GM18517 (cell line): Measurements from ENCODE around the gene PRELP.
"Not testable (repeated sequence)": the region's sequence is repeated elsewhere in the genome, so short reads cannot be mapped to it uniquely, and the experiment has no call there.

Experiments used
- ATAC-seq: cut with Tn5 transposase; IDR thresholded peaks from one replicate; pipeline ENCODE4 v1.9.1; 2021; ENCODE audit warnings: mild to moderate bottlenecking, moderate library complexity; ENCODE audit not compliant: unreplicated experiment

PRELP gene

DNA sequence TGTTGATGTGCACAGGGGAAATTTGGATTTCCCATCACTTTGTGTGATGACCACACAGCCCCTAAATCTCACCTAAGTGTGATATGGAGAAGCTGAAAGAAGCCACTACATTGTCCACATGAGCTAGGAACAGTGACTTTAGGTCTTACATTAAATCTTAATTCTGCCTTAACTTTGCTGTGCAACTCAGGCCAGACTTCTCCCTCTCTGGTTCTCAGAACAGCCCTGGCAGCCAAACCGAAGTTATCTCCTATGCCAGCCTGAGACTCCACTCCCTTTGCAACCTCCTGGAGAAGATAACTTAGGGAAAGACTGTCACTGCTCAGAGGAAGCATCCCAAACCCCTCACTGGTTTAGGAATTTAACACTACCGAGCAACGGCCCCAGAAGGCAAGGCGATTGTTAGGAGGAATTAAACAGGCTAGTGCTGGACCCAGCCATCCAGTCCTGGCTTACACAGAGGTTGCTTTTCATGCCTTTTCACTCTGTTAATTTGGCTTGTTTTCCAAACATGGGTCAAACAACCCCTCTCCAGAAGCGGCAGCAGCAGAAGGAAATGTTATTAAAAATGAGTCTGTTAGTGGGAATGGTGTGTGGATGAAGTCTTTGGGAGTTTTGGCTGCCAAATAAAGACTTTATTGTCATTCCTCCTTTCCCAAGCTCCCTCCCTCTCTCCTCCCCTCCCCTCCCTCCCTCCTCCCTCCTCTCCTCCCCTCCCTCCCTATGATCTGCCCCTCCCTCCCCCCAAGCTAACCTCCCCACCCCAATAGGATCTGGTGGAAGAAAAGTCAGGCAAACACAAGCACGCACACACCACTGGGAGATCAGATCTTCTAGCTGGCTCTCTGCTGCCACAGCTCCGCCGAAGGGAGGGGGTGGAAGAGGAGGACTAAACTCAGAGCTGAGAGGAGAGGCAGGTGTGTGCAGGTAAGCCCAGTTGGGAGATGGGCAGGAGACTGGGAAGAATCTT is at the start of gene PRELP:
TSS of gene PRELP (plus strand) at position 795 of the 970 bp plus-strand sequence. CDS start 7,379 bp downstream, outside the sequence.
- ATAC-seq = no peak

DNA sequence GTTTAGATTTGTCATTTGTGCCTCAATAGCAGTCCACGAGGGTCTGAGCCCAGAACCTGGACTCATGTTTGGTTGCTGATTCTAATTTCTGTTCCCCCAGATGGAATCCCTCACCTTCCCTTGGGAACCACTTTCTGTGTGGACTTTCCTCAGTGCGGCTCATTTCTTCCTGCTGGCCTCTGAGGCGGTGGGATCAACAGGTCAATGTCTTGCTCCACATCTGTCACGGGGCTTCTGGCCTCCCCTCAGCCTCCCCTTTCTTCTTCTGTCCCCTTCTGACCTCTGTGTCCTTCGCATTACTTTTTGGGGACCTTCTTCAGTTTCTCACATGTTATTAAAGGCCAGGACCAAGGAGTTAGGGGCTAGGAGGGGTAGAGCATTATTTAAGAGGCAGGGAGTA is 49.2 kb upstream of the PRELP start:
- ATAC-seq = no peak

DNA sequence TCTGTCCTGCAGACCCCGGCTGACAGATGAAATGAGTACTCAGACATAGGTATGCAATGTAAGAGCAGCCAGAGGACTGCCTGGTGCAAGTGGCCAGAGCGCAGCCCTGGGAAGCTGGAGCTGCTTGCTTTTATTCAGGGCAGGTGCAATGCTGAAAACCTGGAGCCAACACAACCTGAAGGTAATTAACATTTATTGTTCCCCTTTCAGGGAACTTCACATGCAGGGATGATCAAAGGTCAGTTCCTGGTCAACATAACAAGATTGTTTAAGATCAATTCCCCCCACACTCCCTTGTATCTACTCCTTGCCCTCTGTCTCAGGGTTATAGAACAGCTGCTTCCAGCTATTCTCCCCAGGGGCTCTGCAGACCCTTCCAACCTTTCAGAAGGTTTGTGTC is 48.7 kb upstream of the PRELP start:
- no peak for ATAC-seq

DNA sequence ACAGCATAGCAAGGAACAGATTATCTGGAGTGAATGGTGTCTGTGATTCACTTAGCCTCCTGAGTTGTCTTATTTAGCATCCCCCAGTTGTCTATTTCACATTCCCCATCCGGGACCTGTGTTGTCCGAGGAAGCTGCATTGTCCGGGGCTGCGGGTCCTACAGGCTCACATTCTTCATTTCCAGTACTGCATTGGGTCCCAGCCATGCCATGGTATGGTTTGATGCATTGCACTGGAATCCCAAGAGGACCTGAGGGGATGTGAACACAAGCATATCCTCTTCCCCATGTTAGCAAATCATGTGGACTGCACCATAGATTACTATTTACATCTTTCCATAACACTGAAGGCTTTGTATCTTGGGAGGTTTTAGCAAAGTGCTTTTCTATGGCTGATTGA is 48.2 kb upstream of the PRELP start:
- no peak for ATAC-seq

DNA sequence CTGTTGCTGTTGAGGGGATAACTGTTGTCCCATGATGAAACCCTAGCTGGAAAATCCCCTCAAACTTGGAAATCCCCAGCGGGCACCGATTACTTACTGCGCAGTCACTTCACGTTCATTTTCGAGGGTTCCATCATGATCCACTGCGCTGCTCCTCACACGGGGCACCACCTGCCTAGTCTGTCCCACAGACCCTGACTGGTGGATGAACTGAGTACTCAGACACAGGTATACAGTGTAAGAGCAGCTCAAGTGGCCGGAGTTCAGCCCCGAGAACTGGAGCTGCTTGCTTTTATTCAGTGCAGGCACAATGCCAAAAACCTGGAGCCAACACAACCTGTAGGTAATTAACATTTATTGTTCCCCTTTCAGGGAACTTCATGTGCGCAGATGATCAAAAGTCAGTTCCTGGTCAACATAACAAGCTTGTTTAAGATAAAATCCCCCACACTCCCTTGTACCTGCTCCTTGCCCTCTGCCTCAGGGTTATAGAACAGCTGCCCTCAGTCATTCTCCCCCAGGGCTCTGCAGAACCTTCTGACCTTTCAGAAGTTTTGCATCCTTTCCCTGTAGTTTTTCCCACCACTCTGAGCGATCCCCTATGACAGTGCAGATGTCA is 46.5 kb upstream of the PRELP start:
- no peak for ATAC-seq

DNA sequence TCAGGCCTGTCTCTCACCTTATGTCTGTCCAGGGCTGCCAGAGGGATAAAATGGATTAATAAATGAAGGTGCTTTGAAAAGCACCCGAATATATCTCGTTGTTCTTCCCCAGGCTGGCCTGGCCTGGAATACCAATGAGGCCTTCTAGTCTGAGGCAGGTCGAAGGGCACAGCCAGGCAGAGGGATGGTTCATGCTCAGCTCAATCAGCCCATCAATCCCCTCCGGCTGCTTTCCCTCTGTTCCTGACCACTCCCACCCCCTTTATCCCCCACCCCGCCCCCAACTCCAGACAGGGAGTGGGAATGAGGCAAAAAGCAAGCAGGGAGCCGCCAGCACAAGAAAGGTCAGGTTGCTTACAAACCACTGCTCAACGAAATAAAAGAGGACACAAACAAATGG is 40.0 kb upstream of the PRELP start:
- no peak for ATAC-seq

DNA sequence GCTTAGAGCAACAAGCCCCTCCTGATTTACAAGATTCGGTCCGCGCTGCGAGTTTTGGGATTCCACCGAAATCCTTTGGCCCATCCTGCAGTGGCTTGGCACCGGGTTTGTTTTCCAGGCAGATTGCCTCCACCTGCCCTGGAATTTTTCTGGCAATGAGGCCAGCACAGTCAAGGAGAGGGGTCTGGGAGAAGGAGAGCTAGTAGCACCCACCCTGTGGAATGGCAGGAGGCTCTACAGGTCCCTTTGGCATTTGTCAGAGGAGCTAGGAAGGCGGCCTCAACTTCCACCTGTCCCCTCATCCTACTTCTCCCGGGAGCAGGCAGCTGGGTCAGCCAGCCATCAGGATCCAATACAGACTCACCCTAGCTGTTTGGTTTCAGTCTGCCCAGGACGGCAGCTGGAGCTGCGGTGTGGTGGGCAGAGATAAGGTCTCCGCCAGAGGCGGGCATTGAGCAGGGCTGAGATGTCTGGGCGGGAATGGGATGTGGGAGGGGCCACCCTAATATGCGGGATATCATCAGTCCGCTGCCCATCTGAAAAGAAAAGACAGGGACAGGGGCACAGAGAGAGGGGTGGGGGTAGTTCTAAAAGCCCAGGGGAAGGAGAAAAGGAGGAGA is 37.8 kb upstream of the PRELP start:
- ATAC-seq = no peak

DNA sequence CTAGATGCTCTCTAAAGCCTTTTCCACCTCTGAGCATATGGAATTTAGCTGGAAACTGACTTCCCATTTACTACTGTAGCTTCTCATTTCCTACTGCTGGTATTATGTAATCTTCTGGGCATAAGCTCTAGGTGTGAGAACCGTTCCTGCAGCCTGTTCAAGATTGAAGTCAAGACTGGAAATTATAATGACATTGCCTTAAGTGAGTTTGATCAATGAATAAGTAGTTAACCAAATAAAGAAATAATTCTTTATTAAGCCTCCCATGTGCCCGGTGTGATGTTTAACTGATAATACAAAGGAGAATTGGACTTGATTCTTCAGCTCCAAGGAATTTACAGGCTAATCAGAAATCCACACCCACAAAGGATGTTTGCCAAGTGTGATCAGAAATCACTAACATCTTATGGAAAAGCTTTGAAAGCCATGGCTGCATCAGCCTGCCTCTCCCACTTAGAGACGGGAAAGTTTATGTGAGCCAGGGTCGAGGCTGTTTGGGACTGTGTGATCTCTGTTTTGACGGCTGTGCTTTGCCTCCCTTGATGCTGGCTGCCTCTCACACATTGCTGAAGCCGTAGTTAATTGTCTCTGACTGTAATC is 36.4 kb upstream of the PRELP start:
- no peak for ATAC-seq

DNA sequence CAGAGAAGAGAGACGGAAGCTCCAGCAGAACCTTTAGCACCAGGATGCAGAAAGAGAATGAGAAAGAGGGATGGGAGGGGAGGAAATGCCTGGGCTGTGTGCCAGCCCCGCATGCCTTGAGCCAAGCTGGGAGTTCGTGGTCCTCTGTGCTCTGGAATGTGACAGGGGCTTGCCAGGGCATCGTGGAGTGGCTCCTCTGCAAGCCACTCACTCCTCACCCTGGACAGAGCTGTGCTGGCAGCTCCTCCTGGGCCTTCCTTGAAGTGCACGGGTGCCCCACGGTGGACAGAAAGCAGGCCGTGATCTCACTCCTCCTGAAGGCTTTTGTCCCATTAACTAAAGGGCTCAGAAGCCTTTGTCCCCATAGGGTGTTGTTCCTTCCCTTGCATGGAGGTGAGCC is 34.8 kb upstream of the PRELP start:
- no peak for ATAC-seq

DNA sequence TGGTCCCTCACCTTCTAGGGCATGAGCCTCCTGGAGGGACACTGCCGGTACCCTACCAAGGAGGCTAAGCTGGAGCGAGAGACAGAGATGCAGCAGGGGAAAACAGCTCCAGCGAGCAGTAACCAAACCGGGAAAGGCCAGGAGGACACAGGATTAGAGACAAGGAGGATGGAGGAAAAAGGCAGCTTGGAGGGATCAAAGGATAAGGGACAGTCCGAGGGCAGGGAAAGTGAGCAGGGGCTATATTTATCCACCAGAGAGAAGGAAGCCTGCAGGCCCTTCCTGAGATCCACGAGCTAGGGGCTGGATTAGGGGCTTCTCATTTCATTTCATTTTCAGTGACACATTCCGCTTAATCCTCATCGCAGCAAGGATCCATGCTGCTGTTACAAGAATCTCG is 33.8 kb upstream of the PRELP start:
- ATAC-seq = no peak

DNA sequence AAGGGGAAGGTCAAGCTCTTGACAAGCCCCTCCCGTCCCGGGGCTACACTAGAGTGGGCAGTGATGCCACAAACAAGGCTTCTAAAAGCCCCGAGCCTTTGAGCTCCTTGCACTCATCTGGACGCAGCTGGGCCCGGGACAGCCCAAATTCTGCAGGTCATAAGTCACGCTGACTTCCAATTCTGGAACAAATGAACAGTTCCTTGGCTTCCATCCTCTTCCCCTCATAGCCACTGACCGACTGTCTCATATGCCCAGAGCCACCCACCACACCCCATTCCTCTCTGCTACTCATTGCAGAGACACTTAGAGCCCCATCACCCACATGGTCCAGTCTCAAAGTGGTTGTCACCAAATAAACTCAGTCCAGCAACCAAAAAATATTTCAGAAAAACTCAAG is 32.8 kb upstream of the PRELP start:
- ATAC-seq = no peak

DNA sequence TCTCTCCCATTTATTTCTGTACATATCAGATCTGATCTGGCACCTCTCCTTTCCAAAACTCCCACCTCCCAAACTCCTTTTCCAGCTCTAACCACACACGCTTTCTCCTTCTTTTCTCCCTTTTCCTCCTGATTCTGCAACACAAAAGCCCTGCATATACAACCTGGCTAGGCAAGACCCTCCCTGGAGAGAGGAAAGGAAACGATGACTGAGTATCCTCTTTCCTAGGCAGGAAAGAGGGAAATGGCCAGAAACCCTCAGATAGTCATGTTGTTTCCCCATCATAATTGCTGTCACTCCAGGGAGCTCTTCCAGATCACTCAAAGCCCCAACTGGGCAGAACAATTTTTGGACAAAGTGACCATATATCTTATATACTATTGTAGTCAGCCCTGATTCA is 32.3 kb upstream of the PRELP start:
- no peak for ATAC-seq

DNA sequence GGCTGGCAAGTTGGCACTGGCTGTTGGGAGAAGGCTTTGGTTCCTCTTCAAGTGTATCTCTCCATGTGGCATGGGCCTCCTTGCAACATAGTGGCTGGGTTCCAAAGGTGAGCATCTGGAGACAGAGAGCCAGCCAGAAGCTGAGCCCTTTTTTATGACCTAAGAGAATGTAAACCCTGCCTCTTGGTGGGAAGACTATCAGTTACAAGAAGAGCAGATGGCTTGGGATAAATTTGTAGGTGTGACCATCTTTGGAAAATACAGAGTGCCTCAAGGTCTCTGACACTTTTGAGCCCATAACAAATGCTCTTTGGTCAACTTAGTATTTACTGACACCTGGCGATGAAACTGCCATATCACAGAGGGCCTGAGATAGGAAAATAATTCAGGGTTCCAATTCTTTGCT is 31.4 kb upstream of the PRELP start:
- ATAC-seq = no peak

DNA sequence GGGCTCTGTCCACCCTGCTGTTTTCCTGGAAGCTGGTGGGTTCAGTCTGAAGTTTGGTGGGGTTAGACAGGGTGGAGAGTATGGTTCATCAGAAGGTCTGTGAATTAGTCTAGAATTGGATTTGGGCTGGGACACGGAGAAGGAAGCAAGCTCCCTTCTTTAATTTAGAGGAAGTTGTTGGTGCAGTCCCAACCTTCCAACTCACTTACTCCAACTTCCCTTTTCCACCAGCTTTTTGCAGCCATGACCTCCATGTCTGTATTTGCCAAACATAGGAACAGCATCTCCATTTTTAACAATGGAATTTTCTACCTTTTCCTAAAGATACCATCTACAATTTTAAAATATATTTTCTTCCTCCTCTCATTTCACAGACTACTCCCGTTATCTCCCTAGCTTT is 28.5 kb upstream of the PRELP start:
- no peak for ATAC-seq

DNA sequence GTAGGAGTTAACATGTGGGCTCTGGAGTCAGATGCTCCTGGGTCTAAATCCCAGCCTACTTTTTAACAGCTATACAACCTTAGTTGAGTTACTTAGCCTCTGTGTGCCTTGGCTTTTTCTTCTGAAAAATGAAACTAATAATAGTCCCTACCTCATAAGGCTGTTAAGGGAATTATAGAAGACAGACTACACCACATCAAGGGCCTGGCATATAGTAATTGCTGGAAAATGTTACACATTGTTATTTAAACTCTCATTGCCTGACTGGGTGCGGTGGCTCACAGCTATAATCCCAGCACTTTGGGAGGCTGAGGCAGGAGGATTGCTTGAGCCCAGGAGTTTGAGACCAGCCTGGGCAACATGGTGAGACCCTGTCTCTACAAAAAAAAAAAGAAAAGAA is 28.0 kb upstream of the PRELP start:
- ATAC-seq = not testable (repeated sequence)

DNA sequence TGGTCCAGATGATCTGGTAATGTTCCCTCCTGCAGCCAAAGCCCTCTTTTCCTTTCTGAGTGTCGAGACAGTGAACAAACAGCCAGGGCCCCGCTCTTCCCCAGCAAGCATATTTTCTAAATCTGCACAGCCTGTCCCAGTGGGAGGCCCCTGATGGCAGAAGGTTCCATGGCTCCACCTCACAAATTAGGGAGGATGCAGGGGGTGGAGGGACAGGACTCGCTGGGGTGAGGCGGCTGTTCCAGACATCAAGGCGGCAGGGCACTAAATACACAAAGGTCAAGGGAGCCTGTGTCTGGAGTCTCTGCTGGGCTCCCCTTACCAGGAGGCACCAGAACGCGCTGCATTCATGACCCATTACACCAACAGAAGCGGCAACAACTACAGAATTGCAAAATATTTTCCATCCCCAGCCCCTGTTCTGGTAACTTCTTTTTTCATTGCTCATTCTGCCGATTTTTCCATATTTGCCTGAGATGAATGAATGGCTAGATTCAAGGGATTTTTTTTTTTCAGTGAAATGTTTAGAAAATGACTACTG is 27.0 kb upstream of the PRELP start:
- no peak for ATAC-seq

DNA sequence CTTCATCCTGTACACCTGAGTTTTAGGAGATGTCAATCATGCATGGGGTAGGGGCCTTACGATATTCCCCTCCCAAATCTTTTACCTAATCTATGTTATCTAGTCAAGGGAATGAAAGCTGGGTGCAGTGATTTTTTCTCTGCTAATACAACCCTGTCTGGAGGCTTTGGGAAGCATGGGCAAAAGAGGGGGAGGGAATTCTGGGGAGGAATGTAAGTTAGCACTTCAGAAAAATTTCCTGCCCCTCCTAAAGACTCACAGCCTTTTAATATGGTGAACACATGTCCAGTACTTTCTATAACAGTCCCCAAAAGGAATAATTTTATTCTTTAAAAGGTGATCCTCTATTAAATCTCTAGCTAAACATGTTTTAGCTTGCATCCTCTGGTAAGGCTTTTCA is 25.6 kb upstream of the PRELP start:
- ATAC-seq = no peak

DNA sequence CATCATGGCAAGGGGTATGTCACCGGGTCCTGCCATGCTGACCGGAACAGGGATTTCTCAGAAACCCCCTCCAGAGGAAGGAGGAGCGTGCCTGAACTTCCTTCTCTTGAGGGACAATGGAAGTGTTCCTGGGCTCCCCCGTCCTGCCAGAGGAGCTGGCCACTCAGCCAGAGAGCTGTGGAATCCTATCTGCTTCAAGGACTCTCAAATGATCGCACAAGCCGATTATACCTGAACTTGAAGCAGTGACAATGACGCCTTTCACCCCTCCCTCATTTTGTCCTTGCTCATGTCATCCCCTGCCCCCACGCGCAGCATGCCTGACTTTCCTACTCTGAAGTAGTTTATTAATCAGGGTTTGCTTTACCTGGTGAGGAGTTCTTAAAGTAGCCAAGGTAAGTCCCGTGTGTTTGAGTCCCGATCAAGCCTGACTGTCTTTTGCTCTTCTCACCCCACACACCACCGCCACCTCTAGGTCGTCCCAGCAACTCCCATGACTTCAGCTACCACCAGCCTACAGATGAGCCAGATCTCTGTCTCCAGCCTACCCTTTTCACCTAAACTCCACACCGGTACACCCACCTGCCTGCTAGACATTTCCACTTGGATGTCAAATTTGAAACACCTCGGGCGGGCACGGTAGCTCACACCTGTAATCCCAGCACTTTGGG is 25.0 kb upstream of the PRELP start:
- no peak for ATAC-seq

DNA sequence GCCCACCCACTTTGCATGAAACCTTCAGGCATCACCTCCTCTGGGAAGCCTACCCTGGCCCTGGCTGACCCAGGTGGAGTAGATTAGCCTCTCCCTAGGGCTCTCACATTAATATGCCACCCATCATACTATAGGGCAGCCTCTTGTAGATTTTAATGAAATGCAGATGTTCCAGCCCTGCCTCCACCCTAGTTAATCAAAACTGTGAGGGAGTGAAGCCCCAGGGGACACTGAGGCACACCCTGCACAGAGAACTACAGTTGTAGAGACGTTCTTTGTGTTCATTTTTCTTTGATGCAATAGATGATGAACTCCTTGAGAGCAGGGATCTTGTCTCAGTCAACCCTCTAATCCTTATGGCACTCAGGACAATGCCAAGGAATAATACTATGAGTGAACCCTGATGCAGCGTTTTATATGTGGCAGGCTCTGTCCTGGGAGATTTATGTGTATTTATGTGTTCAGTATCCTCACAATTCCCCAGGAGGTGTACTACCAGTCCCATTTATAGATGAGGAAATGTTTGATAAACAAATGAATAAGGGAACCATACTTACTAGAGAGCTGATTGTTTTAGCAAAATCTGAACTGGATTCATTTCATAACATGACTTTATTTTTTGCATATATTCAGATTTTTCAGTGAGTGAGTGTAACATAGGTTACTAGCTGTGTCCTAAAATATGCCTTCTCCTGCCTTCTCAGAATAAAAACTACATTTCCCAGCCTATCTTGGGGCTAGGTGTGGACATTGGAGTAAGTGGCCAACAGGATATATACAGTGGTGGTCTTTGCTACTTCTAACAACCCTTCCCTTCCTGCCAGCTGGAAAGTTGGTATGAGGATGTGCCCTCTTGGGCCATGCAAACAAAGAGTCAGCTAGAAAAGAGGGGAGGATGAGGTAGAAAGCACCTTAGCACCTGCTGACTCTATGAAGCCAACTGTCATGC is 23.5 kb upstream of the PRELP start:
- no peak for ATAC-seq

DNA sequence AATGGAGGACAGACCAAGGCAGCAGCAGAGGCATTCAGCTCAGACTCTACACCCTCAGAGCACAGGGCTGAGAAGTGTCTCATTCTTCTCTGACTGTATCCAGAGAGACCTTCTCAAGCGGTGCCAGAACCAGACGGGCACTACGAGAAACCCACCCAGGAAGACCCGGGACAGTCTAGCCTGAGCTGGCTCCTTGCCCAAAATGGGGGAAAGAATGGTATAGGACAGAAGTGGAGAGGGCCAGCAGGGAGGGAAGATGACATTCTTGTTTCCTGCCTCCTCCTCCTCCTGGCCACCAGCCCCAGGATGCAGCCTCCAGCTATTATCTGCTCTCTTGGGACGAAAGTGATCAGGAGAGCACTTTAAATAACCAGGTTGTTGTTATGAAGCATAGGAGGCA is 22.6 kb upstream of the PRELP start:
- no peak for ATAC-seq
